ENCODE results near the gene RECQL5. TPM values are rescaled to one million over a fixed set of nuclear protein-coding genes. Genes with fewer than 3 reads are reported as not detected.

Gene RECQL5
- total and polyA plus RNA-seq, 2 of the 8 experiments (the other 6 are each of a cell fraction or from before 2014, with no cell fraction given) = 15.1 to 41.1 TPM

DNA sequence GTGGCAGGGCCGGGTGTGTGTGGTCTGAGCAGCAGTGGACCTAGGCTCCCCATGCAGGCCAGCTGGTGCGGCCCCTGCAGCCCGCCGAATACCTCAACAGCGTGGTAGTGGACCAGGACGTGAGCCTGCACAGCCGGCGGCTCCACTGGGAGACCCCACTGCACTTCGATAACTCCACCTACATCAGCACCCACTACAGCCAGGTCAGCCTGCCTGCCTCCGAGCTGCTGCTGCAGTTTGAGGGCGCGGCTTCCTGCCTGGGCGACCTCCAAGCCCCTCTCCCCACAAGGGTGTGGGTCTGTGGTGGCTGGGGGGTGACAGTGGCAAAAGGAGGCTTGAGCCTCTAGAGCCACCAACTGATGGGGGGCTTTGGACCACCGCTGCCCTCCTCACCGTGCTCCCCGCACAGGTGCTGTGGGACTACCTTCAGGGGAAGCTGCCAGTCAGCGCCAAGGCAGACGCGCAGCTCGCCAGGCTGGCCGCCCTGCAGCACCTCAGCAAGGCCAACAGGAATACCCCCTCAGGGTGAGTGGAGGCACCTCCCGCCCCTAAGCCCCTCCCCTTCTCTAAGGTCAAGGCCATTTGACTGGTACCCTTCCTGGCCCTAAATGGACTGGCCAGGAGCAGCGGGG, 42.1 kb downstream of the RECQL5 start:
- no peak for DNase-seq (ENCODE audit: low read depth in 1 of 2, low spot score in 2 of 2)
- peak overlapping the region; percentile 68; the same call in 1 of the 2 replicates for H2BK12ac ChIP-seq (ENCODE audit: low read depth, low read length)
- no peak overlapping the region; the same call in 1 of the 2 replicates for H3K18ac ChIP-seq (ENCODE audit: extremely low read depth, low read length)
- H4K20me1 ChIP-seq (replicated peaks in 1 of 2; ENCODE audit: control insufficient read depth in 1 of 2, insufficient read depth in 2 of 2, low read length in 2 of 2) = no peaks in the 10 kb centered on the region
- H3K14ac ChIP-seq (ENCODE audit: insufficient read length) = no peak overlapping the region
- TF ChIP-seq POLR2A (IDR thresholded peaks at IDR 0.05; ENCODE audit: control extremely low read depth in 1 of 2, low read depth in 2 of 2, low read length in 2 of 2) (0 out of 3 replicates have a peak, but pooled peaks of 1 of the 2 experiments have one; percentile 31), SP2 (IDR thresholded peaks at IDR 0.05; ENCODE audit: low read length) (no peak)
- WGBS, 2 experiments (ENCODE audit: extremely low coverage in 1 of 2, insufficient coverage in 1 of 2, insufficient read length in 1 of 2, insufficient replicate concordance in 2 of 2, low coverage in 1 of 2, low lambda C conversion rate in 2 of 2, missing lambda C conversion rate in 1 of 2) = 84% methylated on average over 23 of the region's 23 CpGs; no CpG with 5 or more reads in 1 of the 2 experiments
- no peak overlapping the region for H3K4me3 ChIP-seq (ENCODE audit: extremely low read depth in 1 of 4, insufficient read depth in 2 of 4, low read depth in 3 of 4, low read length in 4 of 4)
- H3K27ac ChIP-seq (ENCODE audit: low read depth, low read length) = no peak overlapping the region
- H4K91ac ChIP-seq (replicated peaks; ENCODE audit: insufficient read length, low read length) = no peak overlapping the region
- no peak overlapping the region for H2AK5ac ChIP-seq (ENCODE audit: low read depth, low read length)
- H3K27me3 ChIP-seq (replicated peaks in 1 of 4; ENCODE audit: control insufficient read depth in 3 of 4, extremely low read depth in 1 of 4, insufficient read depth in 3 of 4, low read length in 3 of 4) = no peaks in the 10 kb centered on the region; a peak in 2 of 7 replicates
- FAIRE-seq = no peak
- H3K36me3 ChIP-seq (ENCODE audit: control insufficient read depth in 2 of 4, insufficient read depth in 4 of 4, low read length in 3 of 4) = no peaks in the 10 kb centered on the region
- peaks cover 0 to under 1% (median under 1%) of the 10 kb centered on the region in 4 experiments; a peak in 4 of 7 replicates for H3K4me1 ChIP-seq (replicated peaks in 1 of 4; ENCODE audit: control insufficient read depth in 3 of 4, insufficient read depth in 4 of 4, low read length in 3 of 4)
- H3K79me1 ChIP-seq (ENCODE audit: low read depth, low read length) = no peaks in the 10 kb centered on the region
- no peak overlapping the region for H3K23ac ChIP-seq (ENCODE audit: insufficient read length)
- H4K5ac ChIP-seq (ENCODE audit: insufficient read length, low read depth, low read length) = no peak overlapping the region
- H2BK120ac ChIP-seq (replicated peaks; ENCODE audit: low read depth, low read length) = no peak overlapping the region
- no peak overlapping the region for H2AFZ ChIP-seq (ENCODE audit: low read length)
- CTCF ChIA-PET (ENCODE audit: partially characterized antibody) = interaction anchor here (0.8 to 59.2 kb wide), 26 partner anchors 6 to 394 kb away, joined by 3 to 2200 read pairs (median 5); partner anchors contain the start of genes RECQL5, SAP30BP and SMIM5
- H3K56ac ChIP-seq (replicated peaks; ENCODE audit: insufficient read length, low read depth, low read length) = no peak overlapping the region
- H3K79me2 ChIP-seq (ENCODE audit: control insufficient read depth in 1 of 2, insufficient read depth in 2 of 2, low read length in 2 of 2) = no peaks in the 10 kb centered on the region
- H2BK5ac ChIP-seq (ENCODE audit: low read depth, low read length) = no peak overlapping the region
- no peaks in the 10 kb centered on the region for H3K9me3 ChIP-seq (ENCODE audit: insufficient read depth in 2 of 2, low read depth in 1 of 2, low read length in 1 of 2)
- no peak overlapping the region for H3K4ac ChIP-seq (replicated peaks; ENCODE audit: insufficient read length, low read depth, low read length)
- H3K9ac ChIP-seq (replicated peaks in 1 of 4; ENCODE audit: extremely low read depth in 1 of 4, low read depth in 3 of 4, low read length in 3 of 4) = no peak overlapping the region
- H3K23me2 ChIP-seq (ENCODE audit: low read depth, low read length) = no peaks in the 10 kb centered on the region
- POLR2A ChIA-PET (ENCODE audit: partially characterized antibody) = interaction anchor here (0.8 to 2.7 kb wide), 9 partner anchors 8 to 155 kb away, joined by 3 to 10 read pairs (median 5); partner anchors contain the start of gene SMIM5
- no peak overlapping the region for H2BK15ac ChIP-seq (ENCODE audit: low read length)
- H4K8ac ChIP-seq (ENCODE audit: extremely low read depth, insufficient read depth, low read length) = no peak overlapping the region; the same call in 1 of the 2 replicates
- H3K4me2 ChIP-seq (ENCODE audit: insufficient read depth in 1 of 2, low read depth in 2 of 2, low read length in 2 of 2) = no peak overlapping the region
- H2BK20ac ChIP-seq (ENCODE audit: low read length) = no peak overlapping the region

Data from H1 (cell line).